Keratinocyte (primary cell): ENCODE data around the gene CLCA1. TPM values are rescaled to one million over a fixed set of nuclear protein-coding genes. Genes with fewer than 3 reads are reported as not detected.

Experiments
- DNase-seq: peaks from one replicate; pipeline ENCODE4 v3.0.0-alpha.2; 2011; ENCODE audit warnings: low read depth, missing footprints, low spot score
- FAIRE-seq: peaks from 2 replicates; lab custom pipeline; 2011; peaks lifted over from hg19 to GRCh38; lab: Jason Lieb, UNC
- H2AFZ ChIP-seq: 2 replicates; pipeline ENCODE4 v1.6.0; 2012; ENCODE audit warnings: low read length, control low read depth, inconsistent platforms; ENCODE audit not compliant: control insufficient read depth
- H3K27ac ChIP-seq: 2 replicates; pipeline ENCODE4 v1.5.1; 2011; ENCODE audit warnings: low read length; ENCODE audit not compliant: control insufficient read depth, insufficient read depth
- H3K27me3 ChIP-seq: 3 replicates; pipeline ENCODE4 v1.6.0; 2011; ENCODE audit warnings: low read length; ENCODE audit not compliant: control insufficient read depth, insufficient read depth; ENCODE audit errors: extremely low read depth
- H3K36me3 ChIP-seq, 2 experiments: 2 replicates in 1 of 2; 3 replicates in 1 of 2; pipeline ENCODE4 v1.5.1; 2011; ENCODE audit warnings: low read length in 2 of 2, mild to moderate bottlenecking in 1 of 2; ENCODE audit not compliant: control insufficient read depth in 2 of 2, insufficient read depth in 2 of 2; ENCODE audit errors: extremely low read depth in 1 of 2
- H3K4me1 ChIP-seq: 3 replicates; pipeline ENCODE4 v1.5.1; 2011; ENCODE audit warnings: low read length; ENCODE audit not compliant: control insufficient read depth, insufficient read depth; ENCODE audit errors: extremely low read depth
- H3K4me2 ChIP-seq: 3 replicates; pipeline ENCODE4 v1.6.0; 2011; ENCODE audit warnings: low read depth, low read length; ENCODE audit not compliant: control insufficient read depth, insufficient read depth; ENCODE audit errors: extremely low read depth
- H3K4me3 ChIP-seq, 3 experiments: fragments of 200-600 bp in 1 of 3; sonication (generic) in 1 of 3; 2 replicates in 2 of 3; 3 replicates in 1 of 3; pipeline ENCODE4 v1.5.1; 2011 to 2016; ENCODE audit warnings: low read length in 3 of 3, mild to moderate bottlenecking in 3 of 3, control low read depth in 2 of 3, inconsistent platforms in 1 of 3, low read depth in 1 of 3, mixed read lengths in 1 of 3, mixed run types in 1 of 3, moderate library complexity in 1 of 3; ENCODE audit not compliant: control insufficient read depth in 2 of 3, insufficient read depth in 2 of 3; ENCODE audit errors: extremely low read depth in 1 of 3
- H3K79me2 ChIP-seq: 2 replicates; pipeline ENCODE4 v1.6.0; 2012; ENCODE audit warnings: low read length; ENCODE audit not compliant: control insufficient read depth, insufficient read depth
- H3K9ac ChIP-seq: 3 replicates; pipeline ENCODE4 v1.6.0; 2011; ENCODE audit warnings: low read length; ENCODE audit not compliant: control insufficient read depth, insufficient read depth; ENCODE audit errors: extremely low read depth
- H3K9me1 ChIP-seq: 3 replicates; pipeline ENCODE4 v1.6.0; 2011; ENCODE audit warnings: low read length; ENCODE audit not compliant: control insufficient read depth, insufficient read depth; ENCODE audit errors: extremely low read depth
- H3K9me3 ChIP-seq: 2 replicates; pipeline ENCODE4 v1.5.1; 2012; ENCODE audit warnings: low read depth, low read length; ENCODE audit not compliant: control insufficient read depth
- H4K20me1 ChIP-seq: 3 replicates; pipeline ENCODE4 v1.6.0; 2011; ENCODE audit warnings: low read length; ENCODE audit not compliant: control insufficient read depth, insufficient read depth; ENCODE audit errors: extremely low read depth
- EZH2 ChIP-seq: IDR thresholded peaks from one replicate; pipeline ENCODE4 v1.6.1; 2012; ENCODE audit warnings: inconsistent platforms, mild to moderate bottlenecking, low read length, moderate library complexity
- dilution Hi-C: fragments of 300-500 bp; cut with MboI; formaldehyde crosslinking; loops from one replicate; pipeline ENCODE4 v1.7.0; 2020; ENCODE audit warnings: low sequenced_read_pairs; ENCODE audit not compliant: extremely low pct_ligation_motif_present
- polyA plus RNA-seq, 5 experiments: library from polyadenylated mRNA; depleted of rRNA in 3 of 5; stranded (reverse) in 3 of 5; stranded (forward) in 1 of 5; unstranded in 1 of 5; fragments of >200 nt; gene quantifications; 1 replicate in 1 of 5; 2 replicates in 3 of 5; 3 replicates in 1 of 5; pipeline versions ENCODE4 v1.2.1 to v1.2.3, GENCODE V29; 2011 to 2012; ENCODE audit warnings: missing spikeins in 2 of 5, low read depth in 1 of 5, low replicate concordance in 1 of 5
- TF ChIP-seq, protein P1 (sequence below), 3 experiments: IDR thresholded peaks in 1 of 3; conservative IDR thresholded peaks in 1 of 3; optimal IDR thresholded peaks in 1 of 3; 2 replicates in 2 of 3; 3 replicates in 1 of 3; pipeline versions ENCODE3 to v1.5.1; 2011; ENCODE audit warnings: low read length in 3 of 3, mild to moderate bottlenecking in 3 of 3, moderate library complexity in 2 of 3, control low read depth in 1 of 3, inconsistent platforms in 1 of 3; ENCODE audit not compliant: insufficient read depth in 2 of 3; ENCODE audit errors: extremely low read depth in 1 of 3

Gene CLCA1
- polyA plus RNA-seq, 1 donor (not counting 4 experiments of a cell fraction or from before 2014, with no cell fraction given) = 0.04 TPM

DNA sequence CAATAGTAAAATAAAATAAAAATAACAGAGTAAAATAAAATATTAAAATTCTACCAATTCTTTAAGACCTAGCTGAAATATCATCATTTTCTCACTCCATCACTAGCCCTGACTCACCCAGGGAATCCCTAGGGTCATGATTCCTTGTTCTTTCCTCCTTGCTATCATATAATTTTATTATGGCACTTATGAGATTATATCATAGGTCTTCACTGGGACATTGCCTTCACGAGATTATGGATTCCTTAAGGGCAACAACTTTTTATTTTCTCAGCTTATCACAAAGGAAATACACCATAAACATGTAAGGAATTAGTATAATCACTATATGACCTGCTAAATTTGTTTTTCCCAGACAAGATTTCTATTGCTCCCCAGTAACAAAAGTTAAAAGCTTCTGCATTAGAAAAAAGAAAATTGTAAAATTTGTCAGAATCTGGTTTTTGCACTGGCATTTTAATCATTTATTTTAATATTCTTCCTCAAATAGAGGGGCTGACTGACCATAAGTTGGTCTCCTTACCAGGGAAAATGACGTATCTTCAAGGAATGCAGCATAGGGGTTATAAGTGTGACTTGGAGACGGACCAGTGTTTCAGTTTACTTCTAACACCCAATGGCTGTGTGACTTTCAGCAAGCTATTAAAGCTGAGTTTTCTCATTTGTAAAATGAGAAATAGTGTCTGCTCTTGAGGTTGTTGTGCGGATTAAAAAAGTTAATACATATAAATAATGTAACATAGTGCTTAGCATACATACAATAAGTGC, 69.4 kb downstream of the CLCA1 start:
- FAIRE-seq (no peak), DNase-seq (no peak)
- dilution Hi-C loops = no loop called here
- H3K79me2 ChIP-seq = no peaks in the 10 kb centered on the region
- H3K9ac ChIP-seq = no peak overlapping the region
- H3K9me1 ChIP-seq = no peaks in the 10 kb centered on the region
- H3K9me3 ChIP-seq = no peaks in the 10 kb centered on the region
- no peaks in the 10 kb centered on the region for H3K27me3 ChIP-seq
- no peak overlapping the region for H2AFZ ChIP-seq
- no peaks in the 10 kb centered on the region for H3K36me3 ChIP-seq
- H3K4me2 ChIP-seq = no peak overlapping the region
- no peaks in the 10 kb centered on the region for H4K20me1 ChIP-seq
- no peak overlapping the region for H3K4me3 ChIP-seq
- no peak overlapping the region for H3K27ac ChIP-seq
- TF ChIP-seq EZH2 = no peak
- TF ChIP-seq, protein P1, sequence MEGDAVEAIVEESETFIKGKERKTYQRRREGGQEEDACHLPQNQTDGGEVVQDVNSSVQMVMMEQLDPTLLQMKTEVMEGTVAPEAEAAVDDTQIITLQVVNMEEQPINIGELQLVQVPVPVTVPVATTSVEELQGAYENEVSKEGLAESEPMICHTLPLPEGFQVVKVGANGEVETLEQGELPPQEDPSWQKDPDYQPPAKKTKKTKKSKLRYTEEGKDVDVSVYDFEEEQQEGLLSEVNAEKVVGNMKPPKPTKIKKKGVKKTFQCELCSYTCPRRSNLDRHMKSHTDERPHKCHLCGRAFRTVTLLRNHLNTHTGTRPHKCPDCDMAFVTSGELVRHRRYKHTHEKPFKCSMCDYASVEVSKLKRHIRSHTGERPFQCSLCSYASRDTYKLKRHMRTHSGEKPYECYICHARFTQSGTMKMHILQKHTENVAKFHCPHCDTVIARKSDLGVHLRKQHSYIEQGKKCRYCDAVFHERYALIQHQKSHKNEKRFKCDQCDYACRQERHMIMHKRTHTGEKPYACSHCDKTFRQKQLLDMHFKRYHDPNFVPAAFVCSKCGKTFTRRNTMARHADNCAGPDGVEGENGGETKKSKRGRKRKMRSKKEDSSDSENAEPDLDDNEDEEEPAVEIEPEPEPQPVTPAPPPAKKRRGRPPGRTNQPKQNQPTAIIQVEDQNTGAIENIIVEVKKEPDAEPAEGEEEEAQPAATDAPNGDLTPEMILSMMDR (optimal IDR thresholded peaks at IDR 0.05 in 1 of 3, IDR thresholded peaks at IDR 0.05 in 1 of 3, conservative IDR thresholded peaks at IDR 0.05 in 1 of 3; ENCODE audit: extremely low read depth in 1 of 3, insufficient read depth in 2 of 3, low read length in 3 of 3) = no peak
- peaks cover 13% of the 10 kb centered on the region for H3K4me1 ChIP-seq

DNA sequence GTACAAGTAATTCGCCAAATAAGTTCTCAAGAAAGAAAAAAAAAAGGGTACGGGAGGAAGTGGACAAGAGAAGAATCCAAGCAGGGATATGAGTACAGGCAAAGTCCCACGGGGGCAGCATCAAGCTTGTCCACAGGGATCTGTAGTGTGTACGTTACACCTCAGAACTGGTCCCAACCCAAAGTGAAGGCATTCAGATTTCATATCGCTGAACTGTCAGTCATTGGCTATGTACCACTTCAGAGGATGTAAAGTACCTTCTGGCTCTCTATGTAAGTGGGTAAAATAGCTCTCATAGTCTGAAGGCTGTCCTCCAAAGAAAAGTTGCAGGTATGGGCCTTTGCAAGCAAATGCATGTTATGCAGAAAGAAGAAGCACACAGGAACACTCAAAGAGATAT, 70.0 kb downstream of the CLCA1 start:
- Histone ChIP-seq H3K9ac (no peak overlapping the region), H3K4me1 (peaks cover 19% of the 10 kb centered on the region), H4K20me1 (no peaks in the 10 kb centered on the region), H3K36me3 (no peaks in the 10 kb centered on the region), H3K4me3 (no peak overlapping the region), H3K27me3 (no peaks in the 10 kb centered on the region), H3K9me3 (no peaks in the 10 kb centered on the region), H3K9me1 (no peaks in the 10 kb centered on the region), H2AFZ (no peak overlapping the region), H3K27ac (no peak overlapping the region), H3K4me2 (no peak overlapping the region), H3K79me2 (no peaks in the 10 kb centered on the region)
- DNase-seq (no peak), FAIRE-seq (no peak)
- TF ChIP-seq, protein P1 (optimal IDR thresholded peaks at IDR 0.05 in 1 of 3, IDR thresholded peaks at IDR 0.05 in 1 of 3, conservative IDR thresholded peaks at IDR 0.05 in 1 of 3; ENCODE audit: extremely low read depth in 1 of 3, insufficient read depth in 2 of 3, low read length in 3 of 3) = no peak
- no peak for TF ChIP-seq EZH2
- dilution Hi-C loops = no loop called here
